IMR-90 (cell line): ENCODE results near the gene ADRA2A. TPM values are rescaled to one million over a fixed set of nuclear protein-coding genes. Genes with fewer than 3 reads are reported as not detected.

ENCODE experiments used
- ATAC-seq: fragments of 200-7000 bp; cut with Tn5 transposase; 2 replicates; pipeline ENCODE4 v1.9.1; 2020; ENCODE audit warnings: low read depth, mild to moderate bottlenecking, moderate library complexity
- BruUV-seq: library from RNA; stranded (reverse); fragments of 400-500 nt; replicated peaks from 2 replicates; lab custom pipeline; 2021; lab: Mats Ljungman, UMichigan
- CTCF ChIA-PET: fragments of 300-600 bp; formaldehyde crosslinking; extraction: SDS; loops from one replicate; lab custom pipeline; 2021; ENCODE audit warnings: antibody characterized with exemption; lab: Yijun Ruan, JAX
- POLR2A ChIA-PET: fragments of 300-600 bp; sonication (Branson Sonifier 250); formaldehyde crosslinking; loops from one replicate; lab custom pipeline; 2022; ENCODE audit warnings: antibody characterized with exemption; ENCODE audit not compliant: unreplicated experiment; lab: Charles Lee
- DNase-seq: peaks from one replicate; pipeline ENCODE4 v3.0.0; 2013
- H2AFZ ChIP-seq: replicated peaks from 2 replicates; pipeline ENCODE3; 2013; ENCODE audit warnings: low read length, mild to moderate bottlenecking; ENCODE audit not compliant: poor library complexity
- H2AK5ac ChIP-seq: 2 replicates; pipeline ENCODE4 v1.6.1; 2013; ENCODE audit warnings: low read depth, low read length, inconsistent platforms
- H2AK9ac ChIP-seq: replicated peaks from 2 replicates; pipeline ENCODE3; 2013; ENCODE audit warnings: mild to moderate bottlenecking, low read depth, low read length, moderate library complexity; ENCODE audit not compliant: poor library complexity
- H2BK120ac ChIP-seq: 2 replicates; pipeline ENCODE4 v1.6.1; 2013; ENCODE audit warnings: low read depth, low read length, inconsistent platforms
- H2BK15ac ChIP-seq: 3 replicates; pipeline ENCODE4 v1.6.1; 2013; ENCODE audit warnings: low read depth, low read length, inconsistent platforms
- H2BK20ac ChIP-seq: 2 replicates; pipeline ENCODE4 v1.6.1; 2013; ENCODE audit warnings: low read depth, mild to moderate bottlenecking, inconsistent platforms, low read length, moderate library complexity
- H2BK5ac ChIP-seq: 2 replicates; pipeline ENCODE4 v1.6.1; 2013; ENCODE audit warnings: mild to moderate bottlenecking, low read depth, low read length, inconsistent platforms; ENCODE audit not compliant: poor library complexity, severe bottlenecking
- H3K14ac ChIP-seq: replicated peaks from 2 replicates; pipeline ENCODE4 v1.6.1; 2013; ENCODE audit warnings: low read depth, low read length, inconsistent platforms
- H3K18ac ChIP-seq: 2 replicates; pipeline ENCODE4 v1.6.1; 2013; ENCODE audit warnings: low read depth, low read length, control low read depth
- H3K23ac ChIP-seq: 2 replicates; pipeline ENCODE4 v1.6.1; 2013; ENCODE audit warnings: low read depth, low read length, inconsistent platforms
- H3K27ac ChIP-seq: 2 replicates; pipeline ENCODE4 v1.5.1; 2013; ENCODE audit warnings: mild to moderate bottlenecking, control low read depth, low read length; ENCODE audit not compliant: insufficient read depth
- H3K27me3 ChIP-seq: 2 replicates; pipeline ENCODE4 v1.6.1; 2013; ENCODE audit warnings: low read length; ENCODE audit not compliant: control insufficient read depth, insufficient read depth
- H3K36me3 ChIP-seq: 2 replicates; pipeline ENCODE4 v1.6.1; 2013; ENCODE audit warnings: low read length, mixed read lengths; ENCODE audit not compliant: control insufficient read depth, insufficient read depth
- H3K4ac ChIP-seq: 2 replicates; pipeline ENCODE4 v1.6.1; 2013; ENCODE audit warnings: low read depth, low read length, inconsistent platforms
- H3K4me1 ChIP-seq: 2 replicates; pipeline ENCODE4 v1.6.1; 2013; ENCODE audit warnings: low read length, mixed read lengths; ENCODE audit not compliant: control insufficient read depth, insufficient read depth
- H3K4me2 ChIP-seq: 2 replicates; pipeline ENCODE4 v1.6.1; 2013; ENCODE audit warnings: low read depth, mild to moderate bottlenecking, control low read depth, low read length, moderate library complexity
- H3K4me3 ChIP-seq: 2 replicates; pipeline ENCODE4 v1.5.1; 2013; ENCODE audit warnings: low read depth, mild to moderate bottlenecking, control low read depth, low read length, moderate library complexity; ENCODE audit not compliant: insufficient read depth
- H3K56ac ChIP-seq: 2 replicates; pipeline ENCODE4 v1.6.1; 2013; ENCODE audit warnings: low read length, inconsistent platforms; ENCODE audit not compliant: insufficient read depth; ENCODE audit errors: extremely low read depth
- H3K79me1 ChIP-seq, 2 experiments: 2 replicates each; pipeline ENCODE4 v1.6.1; 2013; ENCODE audit warnings: low read length in 2 of 2, inconsistent platforms in 1 of 2, low read depth in 1 of 2
- H3K9ac ChIP-seq: 2 replicates; pipeline ENCODE4 v1.6.1; 2013; ENCODE audit warnings: low read depth, low read length, control low read depth
- H3K9me1 ChIP-seq: 2 replicates; pipeline ENCODE4 v1.6.1; 2013; ENCODE audit warnings: low read length, inconsistent platforms; ENCODE audit not compliant: insufficient read depth
- H3K9me3 ChIP-seq: 2 replicates; pipeline ENCODE4 v1.6.1; 2013; ENCODE audit warnings: low read length; ENCODE audit not compliant: control insufficient read depth, insufficient read depth
- H4K20me1 ChIP-seq: 2 replicates; pipeline ENCODE4 v1.6.1; 2013; ENCODE audit warnings: low read length, inconsistent platforms; ENCODE audit not compliant: insufficient read depth
- H4K5ac ChIP-seq: 2 replicates; pipeline ENCODE4 v1.6.1; 2013; ENCODE audit warnings: mild to moderate bottlenecking, low read depth, low read length, control low read depth
- H4K8ac ChIP-seq, 2 experiments: 2 replicates each; pipeline ENCODE4 v1.6.1; 2013; ENCODE audit warnings: low read depth in 2 of 2, low read length in 2 of 2, control low read depth in 1 of 2, inconsistent platforms in 1 of 2
- H4K91ac ChIP-seq: 2 replicates; pipeline ENCODE4 v1.6.1; 2013; ENCODE audit warnings: low read depth, low read length, inconsistent platforms; ENCODE audit not compliant: insufficient read depth
- BHLHE40 ChIP-seq: fragments of 150-350 bp; IDR thresholded peaks from 2 replicates; pipeline ENCODE4 v1.6.1; 2016; ENCODE audit warnings: mild to moderate bottlenecking, low read depth, low read length
- CEBPB ChIP-seq: IDR thresholded peaks from 2 replicates; pipeline ENCODE4 v1.6.1; 2012; ENCODE audit warnings: low read depth, low read length, improper control_type of control experiment
- CHD1 ChIP-seq: IDR thresholded peaks from 2 replicates; pipeline ENCODE4 v1.6.1; 2012; ENCODE audit warnings: low read depth, low read length, improper control_type of control experiment
- FOS ChIP-seq: fragments of 150-350 bp; IDR thresholded peaks from 2 replicates; pipeline ENCODE4 v1.6.1; 2016; ENCODE audit warnings: low read depth, low read length
- MAFK ChIP-seq: IDR thresholded peaks from 2 replicates; pipeline ENCODE4 v1.6.1; 2012; ENCODE audit warnings: low read depth, low read length, improper control_type of control experiment
- MAZ ChIP-seq: IDR thresholded peaks from 2 replicates; pipeline ENCODE4 v1.6.1; 2012; ENCODE audit warnings: low read depth, mild to moderate bottlenecking, low read length, improper control_type of control experiment, moderate library complexity, borderline replicate concordance
- MXI1 ChIP-seq: IDR thresholded peaks from 2 replicates; pipeline ENCODE4 v1.6.1; 2012; ENCODE audit warnings: low read depth, mild to moderate bottlenecking, low read length, moderate library complexity, borderline replicate concordance
- NFE2L2 ChIP-seq: fragments of 150-350 bp; IDR thresholded peaks from 2 replicates; pipeline ENCODE4 v1.6.1; 2016; ENCODE audit warnings: low read depth, mild to moderate bottlenecking, low read length
- POLR2A ChIP-seq: IDR thresholded peaks from 2 replicates; pipeline ENCODE4 v1.6.1; 2012; ENCODE audit warnings: mild to moderate bottlenecking, low read depth, low read length
- RAD21 ChIP-seq: IDR thresholded peaks from 2 replicates; pipeline ENCODE4 v1.6.1; 2012; ENCODE audit warnings: low read length, improper control_type of control experiment
- RCOR1 ChIP-seq: IDR thresholded peaks from 2 replicates; pipeline ENCODE4 v1.6.1; 2012; ENCODE audit warnings: mild to moderate bottlenecking, low read length, improper control_type of control experiment; ENCODE audit not compliant: insufficient replicate concordance
- RFX5 ChIP-seq: IDR thresholded peaks from 2 replicates; pipeline ENCODE4 v1.8.0; 2012; ENCODE audit warnings: low read depth, mild to moderate bottlenecking, low read length, moderate library complexity
- WGBS, 2 experiments: methylation state at CpG; one replicate each; pipeline versions ENCODE4 v1.1.5 to v1.1.7; 2013; ENCODE audit warnings: missing lambda C conversion rate in 2 of 2; ENCODE audit not compliant: insufficient read length in 1 of 2; ENCODE audit errors: extremely low coverage in 2 of 2; 5-methylcytosine and 5-hydroxymethylcytosine counted together
- dilution Hi-C: fragments of 300-500 bp; cut with HindIII; formaldehyde crosslinking; loops from one replicate; pipeline ENCODE4 v1.14.3; 2018; ENCODE audit warnings: low sequenced_read_pairs; ENCODE audit not compliant: unreplicated experiment
- in situ Hi-C: fragments of 300-500 bp; cut with MboI; formaldehyde crosslinking; loops from 3 replicates; pipeline ENCODE4 v1.14.3; 2019; ENCODE audit warnings: low sequenced_read_pairs, inconsistent platforms, mixed read lengths
- intact Hi-C: fragments of 100-400 bp; cut with micrococcal nuclease; formaldehyde crosslinking; loops from 2 replicates; pipeline ENCODE4 v1.10.0; 2022
- polyA plus RNA-seq, 3 experiments: library from polyadenylated mRNA; depleted of rRNA; stranded (reverse); fragments of >200 nt; gene quantifications; 2 replicates each; pipeline ENCODE4 v1.2.3, GENCODE V29; 2012; ENCODE audit warnings: low replicate concordance in 1 of 3
- total RNA-seq: library from RNA; depleted of rRNA; stranded (reverse); fragments of >200 nt; gene quantifications from 2 replicates; pipeline ENCODE4 v1.2.3, GENCODE V29; 2012
- TF ChIP-seq, protein P1 (sequence below): fragments of 150-350 bp; IDR thresholded peaks from 2 replicates; pipeline ENCODE4 v1.6.1; 2016; ENCODE audit warnings: low read depth, mild to moderate bottlenecking, low read length, moderate library complexity, borderline replicate concordance
- TF ChIP-seq, protein P2 (sequence below): conservative IDR thresholded peaks from 2 replicates; pipeline ENCODE4 v1.5.1; 2012; ENCODE audit warnings: mild to moderate bottlenecking, low read depth, low read length, improper control_type of control experiment
- TF ChIP-seq, protein P3 (sequence below): fragments of 150-350 bp; IDR thresholded peaks from 2 replicates; pipeline ENCODE4 v1.6.1; 2017; ENCODE audit warnings: mild to moderate bottlenecking, antibody characterized with exemption, low read length, low read depth

Gene ADRA2A
- total and polyA plus RNA-seq, 2 of the 4 experiments (the other 2 are of a cell fraction), result not detected

DNA sequence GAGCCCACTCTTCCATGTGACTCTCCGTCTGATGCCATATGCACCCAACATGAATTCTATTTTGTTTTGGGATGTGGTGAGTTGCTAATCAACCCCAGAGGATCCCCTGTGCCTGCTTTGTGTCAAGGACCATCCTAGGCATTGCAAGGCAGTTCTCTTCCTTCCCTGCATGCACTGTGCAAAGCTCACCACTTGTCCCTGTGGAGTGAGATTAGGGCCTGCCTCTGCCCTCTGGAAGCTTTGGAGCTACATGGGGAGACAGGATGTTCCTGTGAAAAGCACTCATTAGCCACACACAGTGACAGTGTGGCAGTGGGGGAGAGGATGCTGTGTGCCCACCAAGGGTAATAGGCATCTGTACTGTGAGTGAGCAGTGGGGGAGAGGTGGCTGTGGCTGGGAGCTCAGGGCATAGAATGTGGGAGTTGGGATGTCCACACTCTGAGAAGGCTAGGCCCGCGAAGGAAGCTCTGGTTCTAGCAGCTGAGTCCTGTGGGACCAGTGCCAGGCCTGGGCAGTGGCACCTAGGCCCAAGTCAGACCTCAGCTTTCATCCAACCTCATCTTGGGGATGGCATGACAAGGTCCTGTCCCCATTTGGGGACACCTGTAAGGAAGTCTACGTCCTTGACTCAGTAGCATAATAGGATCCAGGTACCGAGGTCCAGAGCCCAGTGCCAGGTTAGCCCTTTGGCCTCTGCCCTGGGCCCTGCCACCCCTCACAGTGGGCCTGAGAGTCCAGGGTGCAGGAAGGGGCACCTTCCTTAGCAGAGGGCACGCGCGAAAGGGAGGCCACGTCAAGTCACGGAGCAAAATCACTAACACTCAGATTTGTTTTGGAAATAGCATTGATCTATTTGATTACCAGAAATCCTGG, 6.6 kb downstream of the ADRA2A start:
- Histone ChIP-seq H2BK120ac (no peak overlapping the region), H4K5ac (no peak overlapping the region), H3K4me2 (no peak overlapping the region), H3K9ac (no peak overlapping the region), H2BK15ac (no peak overlapping the region), H3K79me1 (no peaks in the 10 kb centered on the region), H3K56ac (no peak overlapping the region), H3K27me3 (peaks cover 23% of the 10 kb centered on the region), H3K14ac (no peak overlapping the region), H4K8ac (no peak overlapping the region), H3K4ac (no peak overlapping the region), H3K36me3 (no peaks in the 10 kb centered on the region), H3K23ac (no peak overlapping the region), H2AK5ac (no peak overlapping the region), H2AK9ac (peak overlapping the region; percentile 31), H3K9me1 (no peaks in the 10 kb centered on the region), H2BK5ac (no peak overlapping the region), H3K4me1 (no peaks in the 10 kb centered on the region), H3K9me3 (peaks cover 6% of the 10 kb centered on the region; the same call in 1 of the 2 replicates), H3K18ac (no peak overlapping the region), H4K20me1 (no peaks in the 10 kb centered on the region), H4K91ac (no peak overlapping the region), H3K4me3 (no peak overlapping the region), H2AFZ (no peak overlapping the region), H2BK20ac (no peak overlapping the region), H3K27ac (no peak overlapping the region)
- ATAC-seq (no peak), DNase-seq (no peak)
- BruUV-seq, result no TSS peak
- ChIA-PET CTCF (no interaction called here), POLR2A (no interaction called here)
- intact Hi-C loops, result no loop called here
- in situ Hi-C loops, result loop anchor here (25.0 kb wide), 1 partner anchor 1229 kb away; no protein-coding TSS in a partner anchor
- no CpG with 5 or more reads among the region's 10 CpGs for WGBS, 2 experiments
- dilution Hi-C loops, result no loop called here
- no peak for TF ChIP-seq BHLHE40
- no peak for TF ChIP-seq CEBPB
- TF ChIP-seq, protein P1, sequence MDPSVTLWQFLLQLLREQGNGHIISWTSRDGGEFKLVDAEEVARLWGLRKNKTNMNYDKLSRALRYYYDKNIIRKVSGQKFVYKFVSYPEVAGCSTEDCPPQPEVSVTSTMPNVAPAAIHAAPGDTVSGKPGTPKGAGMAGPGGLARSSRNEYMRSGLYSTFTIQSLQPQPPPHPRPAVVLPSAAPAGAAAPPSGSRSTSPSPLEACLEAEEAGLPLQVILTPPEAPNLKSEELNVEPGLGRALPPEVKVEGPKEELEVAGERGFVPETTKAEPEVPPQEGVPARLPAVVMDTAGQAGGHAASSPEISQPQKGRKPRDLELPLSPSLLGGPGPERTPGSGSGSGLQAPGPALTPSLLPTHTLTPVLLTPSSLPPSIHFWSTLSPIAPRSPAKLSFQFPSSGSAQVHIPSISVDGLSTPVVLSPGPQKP, result no peak
- no peak for TF ChIP-seq NFE2L2
- TF ChIP-seq FOS, result no peak
- TF ChIP-seq MAFK, result no peak
- TF ChIP-seq MAZ, result no peak
- TF ChIP-seq RAD21, result no peak
- TF ChIP-seq RCOR1, result no peak
- TF ChIP-seq RFX5, result no peak
- TF ChIP-seq, protein P2, sequence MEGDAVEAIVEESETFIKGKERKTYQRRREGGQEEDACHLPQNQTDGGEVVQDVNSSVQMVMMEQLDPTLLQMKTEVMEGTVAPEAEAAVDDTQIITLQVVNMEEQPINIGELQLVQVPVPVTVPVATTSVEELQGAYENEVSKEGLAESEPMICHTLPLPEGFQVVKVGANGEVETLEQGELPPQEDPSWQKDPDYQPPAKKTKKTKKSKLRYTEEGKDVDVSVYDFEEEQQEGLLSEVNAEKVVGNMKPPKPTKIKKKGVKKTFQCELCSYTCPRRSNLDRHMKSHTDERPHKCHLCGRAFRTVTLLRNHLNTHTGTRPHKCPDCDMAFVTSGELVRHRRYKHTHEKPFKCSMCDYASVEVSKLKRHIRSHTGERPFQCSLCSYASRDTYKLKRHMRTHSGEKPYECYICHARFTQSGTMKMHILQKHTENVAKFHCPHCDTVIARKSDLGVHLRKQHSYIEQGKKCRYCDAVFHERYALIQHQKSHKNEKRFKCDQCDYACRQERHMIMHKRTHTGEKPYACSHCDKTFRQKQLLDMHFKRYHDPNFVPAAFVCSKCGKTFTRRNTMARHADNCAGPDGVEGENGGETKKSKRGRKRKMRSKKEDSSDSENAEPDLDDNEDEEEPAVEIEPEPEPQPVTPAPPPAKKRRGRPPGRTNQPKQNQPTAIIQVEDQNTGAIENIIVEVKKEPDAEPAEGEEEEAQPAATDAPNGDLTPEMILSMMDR, result no peak
- no peak for TF ChIP-seq CHD1
- TF ChIP-seq POLR2A, result no peak
- TF ChIP-seq, protein P3, sequence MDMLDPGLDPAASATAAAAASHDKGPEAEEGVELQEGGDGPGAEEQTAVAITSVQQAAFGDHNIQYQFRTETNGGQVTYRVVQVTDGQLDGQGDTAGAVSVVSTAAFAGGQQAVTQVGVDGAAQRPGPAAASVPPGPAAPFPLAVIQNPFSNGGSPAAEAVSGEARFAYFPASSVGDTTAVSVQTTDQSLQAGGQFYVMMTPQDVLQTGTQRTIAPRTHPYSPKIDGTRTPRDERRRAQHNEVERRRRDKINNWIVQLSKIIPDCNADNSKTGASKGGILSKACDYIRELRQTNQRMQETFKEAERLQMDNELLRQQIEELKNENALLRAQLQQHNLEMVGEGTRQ, result no peak
- no peak for TF ChIP-seq MXI1
